Heart left ventricle (tissue), 13 donors: ENCODE data around the gene COL5A3.

Source experiments
- CTCF ChIP-seq, 12 donors: fragments of 200-600 bp; sonication (generic) in 4 of 12; IDR thresholded peaks; one replicate each; pipeline versions ENCODE4 v1.5.0 to v1.8.0; 2018 to 2022; ENCODE audit warnings: antibody characterized with exemption in 12 of 12, mild to moderate bottlenecking in 5 of 12
- POLR2A ChIP-seq, 2 donors: fragments of 450-650 bp; IDR thresholded peaks; one replicate each; pipeline ENCODE4 v1.6.1; 2017; ENCODE audit warnings: antibody characterized with exemption in 2 of 2, mild to moderate bottlenecking in 2 of 2, moderate library complexity in 2 of 2
- donor health status: ischemic (EF 13 %, LVEDD 7.1; RV severe dilation, severe dysfunction).
- donor health status: DM: no; HTN: yes; CAD: no.
- donor health status: DM: no; HTN: no; CAD: no.
- donor health status: ischemic (EF 25% LVEDD 6.9; RV normal size, moderate dysfunction).
- donor health status: ischemic (EF 25% LVEDD 5.7; RV mildly dilated, moderate dysfunction).
- donor health status: ischemic (EF 35%, LVEDD 5.7; RV mildly dilated, moderate dysfunction).
- donor health status: nonischemic (EF 11% LVEDD 7.7; RV severe dilation, severe dysfunction).
- donor health status: DM: yes; HTN: yes; CAD: no.
- donor health status: PGD.
- donor health status: ischemic (EF 29% LVEDD 5.4; RV normal size, mild dysfunction).
- donor health status: nonischemic (EF 23%, LVEDD 6.1; RV moderate dilation, normal function).

GRCh38 chr19:9911524-9912185, 98.6 kb downstream of the COL5A3 start:
- TF ChIP-seq CTCF (IDR thresholded peaks at IDR 0.05): no peak
- TF ChIP-seq POLR2A (IDR thresholded peaks at IDR 0.05): no peak
